ENCODE measurements around the gene GARS1. TPM values are rescaled to one million over a fixed set of nuclear protein-coding genes. Genes with fewer than 3 reads are reported as not detected.

The GARS1 gene
- total RNA-seq, 1 donor from 2014 or later, result 292 TPM

- no peak for DNase-seq (ENCODE audit: low read depth)
These were observed 87.8 kb downstream of the GARS1 start, which contains the start of gene CRHR2 for GRCh38 chr7:30682212-30683083. Gene CRHR2, minus strand, starts transcription at chr7:30682456. Its CDS starts 176 bp downstream, at chr7:30682280.

- no peak for DNase-seq (ENCODE audit: low read depth)
These were observed 88.6 kb downstream of the GARS1 start for GRCh38 chr7:30683306-30683705.

Other genes starting within 250 kb of the GARS1 start
- gene NOD1, start 116.1 kb upstream of the GARS1 start, total RNA-seq, result 3.1 and 5.6 TPM in 2 replicates
- gene GGCT, start 90.0 kb upstream of the GARS1 start, total RNA-seq, result 18.0 and 40.6 TPM in 2 replicates
- not detected in 2 replicates for gene CRHR2, start 87.6 kb downstream of the GARS1 start, total RNA-seq
- gene INMT, start 157.3 kb downstream of the GARS1 start, total RNA-seq, result not detected in 2 replicates
- 3.3 and 8.8 TPM in 2 replicates for gene MINDY4, start 176.5 kb downstream of the GARS1 start, total RNA-seq

All from renal cortical epithelial cell (primary cell).